Esophagus squamous epithelium (tissue), 5 donors: ENCODE data around the gene TMEM219. TPM values are rescaled to one million over a fixed set of nuclear protein-coding genes. Genes with fewer than 3 reads are reported as not detected.
A peak's percentile ranks its signal among the peaks of the same experiment; 100 is the strongest.

Experiments used
- DNase-seq: peaks from one replicate; lab custom pipeline; 2025; lab: John Stamatoyannopoulos, UW
- H3K27ac ChIP-seq, 4 donors: fragments of 200-600 bp; sonication (generic); one replicate each; pipeline ENCODE4 v1.5.1; 2016 to 2019; ENCODE audit warnings: mild to moderate bottlenecking in 1 of 4
- H3K27me3 ChIP-seq, 4 donors: fragments of 200-600 bp; sonication (generic); 1 replicate in 3 of 4; 2 replicates in 1 of 4; pipeline versions ENCODE4 v1.5.1 to v1.6.0; 2017 to 2021; ENCODE audit warnings: antibody characterized with exemption in 1 of 4
- H3K36me3 ChIP-seq, 3 donors: fragments of 200-600 bp; sonication (generic); one replicate each; pipeline ENCODE4 v1.5.1; 2016 to 2019
- H3K4me1 ChIP-seq, 3 donors: fragments of 200-600 bp; sonication (generic); one replicate each; pipeline ENCODE4 v1.5.1; 2017 to 2019
- H3K4me3 ChIP-seq, 4 donors: fragments of 200-600 bp; sonication (generic); 1 replicate in 3 of 4; 2 replicates in 1 of 4; pipeline ENCODE4 v1.5.1; 2016 to 2019; ENCODE audit warnings: mild to moderate bottlenecking in 2 of 4, moderate library complexity in 1 of 4
- H3K9me3 ChIP-seq, 3 donors: fragments of 200-600 bp; sonication (generic); one replicate each; pipeline ENCODE4 v1.5.1; 2016 to 2019
- POLR2A ChIP-seq, 4 donors: fragments of 450-650 bp; IDR thresholded peaks; one replicate each; pipeline ENCODE4 v1.6.1; 2017; ENCODE audit warnings: antibody characterized with exemption in 4 of 4, mild to moderate bottlenecking in 4 of 4, moderate library complexity in 3 of 4
- WGBS, 2 donors: methylation state at CpG; one replicate each; pipeline ENCODE4 v1.1.5; 2018; 5-methylcytosine and 5-hydroxymethylcytosine counted together
- intact Hi-C: fragments of 100-400 bp; cut with DNase I; formaldehyde crosslinking; loops from one replicate; pipeline ENCODE4 v1.15.0; 2022
- total RNA-seq, 4 donors: library from RNA; depleted of rRNA; stranded (reverse); fragments of >200 nt; gene quantifications; one replicate each; pipeline ENCODE4 v1.1.0, GENCODE V29; 2016
- TF ChIP-seq, protein P1 (sequence below), 6 experiments: fragments of 450-650 bp in 4 of 6; fragments of 200-600 bp in 2 of 6; sonication (generic) in 2 of 6; IDR thresholded peaks; one replicate each; pipeline ENCODE4 v1.5.1; 2016 to 2019; ENCODE audit warnings: antibody characterized with exemption in 6 of 6, mild to moderate bottlenecking in 4 of 6, moderate library complexity in 4 of 6
- donor health status: DM: yes; HTN: yes; CAD: no.

TMEM219 gene
- total RNA-seq, 4 donors from 2014 or later: 48.0 to 119 (median 80.0) TPM

DNA sequence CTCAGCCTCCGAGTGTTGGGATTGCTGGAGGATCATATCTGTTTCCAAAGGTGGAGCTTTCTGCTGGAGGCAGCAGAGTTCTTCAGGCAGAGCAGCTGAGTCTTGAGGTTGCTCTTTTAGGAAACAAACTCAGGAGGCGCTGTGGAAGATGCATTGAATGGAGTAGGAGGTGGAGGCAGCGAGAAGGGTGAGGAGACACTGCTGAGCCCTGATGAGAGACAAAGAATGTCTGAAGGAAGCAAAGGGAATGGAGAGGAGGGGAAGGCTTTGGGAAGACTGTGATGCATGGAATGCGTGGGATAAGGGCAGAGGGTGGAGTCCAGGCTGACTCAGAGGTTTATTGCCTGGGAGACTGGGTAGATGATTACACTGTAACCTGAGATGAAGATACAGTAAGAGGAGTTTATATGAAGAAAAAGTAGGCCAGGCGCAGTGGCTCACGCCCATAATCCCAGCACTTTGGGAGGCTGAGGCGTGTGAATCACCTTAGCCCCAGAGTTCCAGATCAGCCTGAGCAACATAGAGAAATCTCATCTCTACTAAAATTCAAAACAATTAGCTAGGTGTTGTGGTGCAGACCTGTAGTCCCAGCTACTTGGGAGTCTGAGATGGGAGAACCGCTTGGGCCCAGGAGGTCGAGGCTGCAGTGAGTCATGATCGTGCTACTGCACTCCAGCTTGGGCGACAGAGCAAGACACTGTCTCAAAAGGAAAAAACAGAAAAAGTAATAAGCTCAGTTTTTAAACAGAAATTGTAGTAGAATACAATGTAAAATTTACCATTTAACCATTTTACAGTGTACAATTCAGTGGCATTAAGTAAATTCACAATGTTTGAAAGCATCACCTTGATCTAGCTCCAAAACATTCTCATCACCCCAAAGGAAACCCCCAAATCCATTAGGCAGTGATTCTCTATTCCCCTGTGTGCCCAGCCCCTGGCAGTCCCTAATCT lies 17.8 kb upstream of the TMEM219 start:
- WGBS, 2 donors: 24 to 33% methylated on average over 11 of the region's 11 CpGs
- H3K4me1 ChIP-seq: peaks cover 0 to 13% (median 4%) of the 10 kb centered on the region in 3 donors
- peaks cover 0 to 6% (median 0%) of the 10 kb centered on the region in 4 donors for H3K27me3 ChIP-seq
- H3K4me3 ChIP-seq: no peak overlapping the region
- no peaks in the 10 kb centered on the region for H3K9me3 ChIP-seq
- intact Hi-C loops: no loop called here
- DNase-seq: no peak
- no peaks in the 10 kb centered on the region for H3K36me3 ChIP-seq
- TF ChIP-seq POLR2A (IDR thresholded peaks at IDR 0.05): no peak
- TF ChIP-seq, protein P1, sequence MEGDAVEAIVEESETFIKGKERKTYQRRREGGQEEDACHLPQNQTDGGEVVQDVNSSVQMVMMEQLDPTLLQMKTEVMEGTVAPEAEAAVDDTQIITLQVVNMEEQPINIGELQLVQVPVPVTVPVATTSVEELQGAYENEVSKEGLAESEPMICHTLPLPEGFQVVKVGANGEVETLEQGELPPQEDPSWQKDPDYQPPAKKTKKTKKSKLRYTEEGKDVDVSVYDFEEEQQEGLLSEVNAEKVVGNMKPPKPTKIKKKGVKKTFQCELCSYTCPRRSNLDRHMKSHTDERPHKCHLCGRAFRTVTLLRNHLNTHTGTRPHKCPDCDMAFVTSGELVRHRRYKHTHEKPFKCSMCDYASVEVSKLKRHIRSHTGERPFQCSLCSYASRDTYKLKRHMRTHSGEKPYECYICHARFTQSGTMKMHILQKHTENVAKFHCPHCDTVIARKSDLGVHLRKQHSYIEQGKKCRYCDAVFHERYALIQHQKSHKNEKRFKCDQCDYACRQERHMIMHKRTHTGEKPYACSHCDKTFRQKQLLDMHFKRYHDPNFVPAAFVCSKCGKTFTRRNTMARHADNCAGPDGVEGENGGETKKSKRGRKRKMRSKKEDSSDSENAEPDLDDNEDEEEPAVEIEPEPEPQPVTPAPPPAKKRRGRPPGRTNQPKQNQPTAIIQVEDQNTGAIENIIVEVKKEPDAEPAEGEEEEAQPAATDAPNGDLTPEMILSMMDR (IDR thresholded peaks at IDR 0.05): no peak
- peak overlapping the region in 2 of 4 donors; percentile 39 to 55 for H3K27ac ChIP-seq

DNA sequence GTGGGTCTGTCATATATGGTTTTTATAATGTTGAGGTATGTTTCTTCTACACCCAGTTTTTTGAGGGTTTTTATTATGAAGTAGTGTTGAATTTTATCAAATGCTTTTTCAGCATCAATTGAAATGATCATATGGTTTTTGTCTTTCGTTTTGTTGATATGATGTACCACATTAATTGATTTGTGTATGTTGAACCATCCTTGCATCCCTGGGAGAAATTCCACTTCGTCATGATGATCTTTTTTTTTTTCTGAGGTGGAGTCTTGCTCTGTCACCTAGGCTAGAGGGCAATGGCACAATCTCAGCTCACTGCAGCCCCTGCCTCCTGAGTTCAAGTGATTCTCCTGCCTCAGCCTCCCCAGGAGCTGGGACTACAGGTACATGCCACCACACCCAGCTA lies 14.0 kb upstream of the TMEM219 start:
- no peaks in the 10 kb centered on the region for H3K27me3 ChIP-seq
- 69 to 86% methylated on average over 2 of the region's 2 CpGs for WGBS, 2 donors
- no peaks in the 10 kb centered on the region for H3K9me3 ChIP-seq
- TF ChIP-seq, protein P1 (IDR thresholded peaks at IDR 0.05): no peak
- no peak for TF ChIP-seq POLR2A (IDR thresholded peaks at IDR 0.05)
- H3K36me3 ChIP-seq: no peaks in the 10 kb centered on the region
- H3K27ac ChIP-seq: no peak overlapping the region
- no peak overlapping the region for H3K4me3 ChIP-seq
- intact Hi-C loops: no loop called here
- peaks cover 0 to 13% (median 4%) of the 10 kb centered on the region in 3 donors for H3K4me1 ChIP-seq
- no peak for DNase-seq

- intact Hi-C loops: no loop called here
These were observed 10.9 kb upstream of the TMEM219 start for GRCh38 chr16:29950806-29951461.

GRCh38 chr16:29951625-29952365 lies 10.1 kb upstream of the TMEM219 start:
- no peak overlapping the region for H3K4me3 ChIP-seq
- H3K27ac ChIP-seq: no peak overlapping the region
- no peaks in the 10 kb centered on the region for H3K36me3 ChIP-seq
- no peaks in the 10 kb centered on the region for H3K27me3 ChIP-seq
- 68 to 77% methylated on average over 3 to 5 of the region's 8 CpGs for WGBS, 2 donors
- H3K9me3 ChIP-seq: no peaks in the 10 kb centered on the region
- intact Hi-C loops: no loop called here
- DNase-seq: no peak
- TF ChIP-seq POLR2A (IDR thresholded peaks at IDR 0.05): no peak
- TF ChIP-seq, protein P1 (IDR thresholded peaks at IDR 0.05): no peak
- H3K4me1 ChIP-seq: no peaks in the 10 kb centered on the region

More at GRCh38 chr16:29950806-29951461, 10.9 kb upstream of the TMEM219 start:
- H3K9me3 ChIP-seq: no peaks in the 10 kb centered on the region
- H3K4me3 ChIP-seq: no peak overlapping the region
- no peaks in the 10 kb centered on the region for H3K27me3 ChIP-seq
- WGBS, 2 donors: 83 to 95% methylated on average over 3 to 4 of the region's 4 CpGs
- H3K27ac ChIP-seq: no peak overlapping the region
- no peaks in the 10 kb centered on the region for H3K36me3 ChIP-seq
- no peaks in the 10 kb centered on the region for H3K4me1 ChIP-seq
- no peak for TF ChIP-seq POLR2A (IDR thresholded peaks at IDR 0.05)
- TF ChIP-seq, protein P1 (IDR thresholded peaks at IDR 0.05): no peak
- DNase-seq: no peak
